Panc1 (cell line): ENCODE measurements around the gene CREB3L1. TPM values are rescaled to one million over a fixed set of nuclear protein-coding genes. Genes with fewer than 3 reads are reported as not detected.

ENCODE experiments used
- ATAC-seq: fragments of 200-7000 bp; cut with Tn5 transposase; 2 replicates; pipeline ENCODE4 v1.9.1; 2020; ENCODE audit warnings: mild to moderate bottlenecking, moderate library complexity
- BruUV-seq: library from RNA; stranded (reverse); fragments of 400-500 nt; replicated peaks from 2 replicates; lab custom pipeline; 2021; lab: Mats Ljungman, UMichigan
- CTCF ChIA-PET: fragments of 300-600 bp; sonication (Branson Sonifier 250); formaldehyde crosslinking; loops from one replicate; lab custom pipeline; 2022; ENCODE audit warnings: antibody characterized with exemption; lab: Charles Lee
- POLR2A ChIA-PET: fragments of 300-600 bp; sonication (Branson Sonifier 250); formaldehyde crosslinking; loops from one replicate; lab custom pipeline; 2022; ENCODE audit warnings: antibody characterized with exemption; lab: Charles Lee
- DNase-seq: peaks from one replicate; pipeline ENCODE4 v3.0.0-alpha.2; 2010; ENCODE audit warnings: low read depth, low spot score
- H3K27ac ChIP-seq: 2 replicates; pipeline ENCODE4 v1.5.1; 2011; ENCODE audit warnings: mild to moderate bottlenecking, low read length, inconsistent platforms
- H3K27me3 ChIP-seq: fragments of 200-500 bp; sonication (Bioruptor generic); 2 replicates; pipeline ENCODE4 v1.6.0; 2014; ENCODE audit warnings: low read length, inconsistent platforms; ENCODE audit not compliant: control insufficient read depth, insufficient read depth
- H3K36me3 ChIP-seq: fragments of 200-500 bp; sonication (Bioruptor generic); 2 replicates; pipeline ENCODE4 v1.5.1; 2014; ENCODE audit warnings: inconsistent platforms, mild to moderate bottlenecking, low read length, moderate library complexity; ENCODE audit not compliant: control insufficient read depth, insufficient read depth
- H3K4me1 ChIP-seq: 2 replicates; pipeline ENCODE4 v1.5.1; 2011; ENCODE audit warnings: inconsistent platforms, mild to moderate bottlenecking, low read length, moderate library complexity; ENCODE audit not compliant: control insufficient read depth, insufficient read depth
- H3K4me3 ChIP-seq, 2 experiments: 2 replicates each; pipeline ENCODE4 v1.5.1; 2011 to 2012; ENCODE audit warnings: low read depth in 2 of 2, low read length in 2 of 2, mild to moderate bottlenecking in 2 of 2, inconsistent platforms in 1 of 2, moderate library complexity in 1 of 2
- H3K9me3 ChIP-seq: fragments of 200-500 bp; sonication (Bioruptor generic); 2 replicates; pipeline ENCODE4 v1.5.1; 2014; ENCODE audit warnings: low read depth, mild to moderate bottlenecking, inconsistent platforms, low read length, moderate library complexity; ENCODE audit not compliant: control insufficient read depth, insufficient read depth
- POLR2AphosphoS5 ChIP-seq: IDR thresholded peaks from 2 replicates; pipeline ENCODE4 v1.6.1; 2012; ENCODE audit warnings: mild to moderate bottlenecking, low read depth, low read length, moderate library complexity
- REST ChIP-seq, 2 experiments: IDR thresholded peaks; 2 replicates each; pipeline ENCODE4 v1.6.1; 2011 to 2012; ENCODE audit warnings: low read depth in 2 of 2, control low read depth in 1 of 2, low read length in 1 of 2, mild to moderate bottlenecking in 1 of 2, moderate library complexity in 1 of 2; ENCODE audit not compliant: insufficient read depth in 1 of 2
- SIN3A ChIP-seq: IDR thresholded peaks from 2 replicates; pipeline ENCODE4 v1.6.1; 2012; ENCODE audit warnings: low read depth, mild to moderate bottlenecking, low read length, moderate library complexity, borderline replicate concordance; ENCODE audit not compliant: insufficient read depth
- TCF7L2 ChIP-seq: IDR thresholded peaks from 2 replicates; pipeline ENCODE4 v1.6.1; 2011; ENCODE audit warnings: mild to moderate bottlenecking, low read depth, low read length, inconsistent platforms
- in situ Hi-C: cut with HindIII; loops from 2 replicates; pipeline ENCODE4 v1.10.0; 2016; ENCODE audit warnings: low sequenced_read_pairs, low pct_unique_long_range_greater_than_20kb
- intact Hi-C: fragments of 100-400 bp; cut with micrococcal nuclease; formaldehyde crosslinking; loops from one replicate; pipeline ENCODE4 v1.10.0; 2022; ENCODE audit not compliant: unreplicated experiment
- total RNA-seq: library from RNA; stranded (reverse); gene quantifications from one replicate; pipeline ENCODE4 v1.2.1, GENCODE V29; 2021; ENCODE audit not compliant: unreplicated experiment
- TF ChIP-seq, protein P1 (sequence below): fragments of 450-650 bp; IDR thresholded peaks from 2 replicates; pipeline ENCODE4 v1.5.1; 2017; ENCODE audit warnings: mild to moderate bottlenecking

Gene CREB3L1
- total RNA-seq, 1 experiment from 2014 or later, result 35.6 TPM

DNA sequence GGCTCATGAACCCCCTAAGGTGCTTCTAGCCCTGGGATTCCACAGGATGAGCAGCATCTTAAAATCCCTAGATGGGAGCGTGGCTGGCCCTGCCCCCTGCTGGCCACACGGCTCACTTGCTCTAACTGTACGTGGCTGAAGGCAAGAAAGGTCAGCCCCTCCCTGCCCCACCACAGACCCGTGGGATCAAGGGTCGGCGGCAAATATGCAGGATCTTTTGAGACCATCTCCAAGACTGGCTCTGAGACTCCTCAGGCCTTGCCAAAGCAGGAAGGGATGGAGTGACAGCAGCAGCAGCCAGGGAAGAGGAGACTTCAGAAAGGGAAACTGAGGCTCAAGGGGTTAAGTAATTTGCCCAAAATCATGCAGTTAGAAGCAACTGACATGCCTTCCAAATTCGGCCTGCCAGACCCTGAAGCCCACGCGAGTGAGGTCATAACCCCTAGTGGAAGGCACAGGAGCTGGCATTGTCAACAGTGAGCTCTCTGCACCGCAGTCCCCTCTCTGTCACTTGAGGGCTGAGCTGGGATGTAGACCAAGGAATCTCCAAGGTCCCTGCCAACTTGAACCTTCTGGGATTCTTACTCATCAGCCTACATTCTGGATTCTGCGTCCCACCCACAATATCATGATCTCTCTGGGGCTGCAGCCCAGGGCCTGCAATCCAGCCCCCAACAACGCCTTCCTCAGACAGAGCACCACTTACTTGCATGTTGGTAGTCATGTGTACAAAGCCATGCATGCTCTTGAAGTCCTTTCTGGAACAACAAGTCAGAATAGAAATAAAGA, 31.4 kb downstream of the CREB3L1 start:
- ChIA-PET POLR2A (no interaction called here), CTCF (interaction anchor here (0.9 to 2.7 kb wide), 3 partner anchors 66 to 69 kb away, joined by 3 to 17 read pairs (median 4); no protein-coding TSS in a partner anchor)
- Histone ChIP-seq H3K4me3 (no peak overlapping the region), H3K4me1 (no peaks in the 10 kb centered on the region), H3K36me3 (no peaks in the 10 kb centered on the region), H3K27ac (no peak overlapping the region), H3K27me3 (no peaks in the 10 kb centered on the region), H3K9me3 (no peaks in the 10 kb centered on the region)
- no TSS peak for BruUV-seq
- in situ Hi-C loops (no loop called here), intact Hi-C loops (loop anchor here (2.0 kb wide), 1 partner anchor 70 kb away; no protein-coding TSS in a partner anchor)
- ATAC-seq, result peak; percentile 93
- DNase-seq, result peak; percentile 48
- no peak for TF ChIP-seq REST (IDR thresholded peaks at IDR 0.05; ENCODE audit: insufficient read depth in 1 of 2, low read depth in 2 of 2, low read length in 1 of 2)
- TF ChIP-seq, protein P1, sequence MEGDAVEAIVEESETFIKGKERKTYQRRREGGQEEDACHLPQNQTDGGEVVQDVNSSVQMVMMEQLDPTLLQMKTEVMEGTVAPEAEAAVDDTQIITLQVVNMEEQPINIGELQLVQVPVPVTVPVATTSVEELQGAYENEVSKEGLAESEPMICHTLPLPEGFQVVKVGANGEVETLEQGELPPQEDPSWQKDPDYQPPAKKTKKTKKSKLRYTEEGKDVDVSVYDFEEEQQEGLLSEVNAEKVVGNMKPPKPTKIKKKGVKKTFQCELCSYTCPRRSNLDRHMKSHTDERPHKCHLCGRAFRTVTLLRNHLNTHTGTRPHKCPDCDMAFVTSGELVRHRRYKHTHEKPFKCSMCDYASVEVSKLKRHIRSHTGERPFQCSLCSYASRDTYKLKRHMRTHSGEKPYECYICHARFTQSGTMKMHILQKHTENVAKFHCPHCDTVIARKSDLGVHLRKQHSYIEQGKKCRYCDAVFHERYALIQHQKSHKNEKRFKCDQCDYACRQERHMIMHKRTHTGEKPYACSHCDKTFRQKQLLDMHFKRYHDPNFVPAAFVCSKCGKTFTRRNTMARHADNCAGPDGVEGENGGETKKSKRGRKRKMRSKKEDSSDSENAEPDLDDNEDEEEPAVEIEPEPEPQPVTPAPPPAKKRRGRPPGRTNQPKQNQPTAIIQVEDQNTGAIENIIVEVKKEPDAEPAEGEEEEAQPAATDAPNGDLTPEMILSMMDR, result peak; percentile 96
- TF ChIP-seq SIN3A, result no peak
- no peak for TF ChIP-seq TCF7L2
- TF ChIP-seq POLR2AphosphoS5, result no peak

- H3K4me3 ChIP-seq, result no peak overlapping the region
- in situ Hi-C loops (no loop called here), intact Hi-C loops (loop anchor here (2.0 kb wide), 1 partner anchor 71 kb away; no protein-coding TSS in a partner anchor)
- DNase-seq (no peak), ATAC-seq (no peak)
- ChIA-PET POLR2A (no interaction called here), CTCF (interaction anchor here (0.5 to 2.7 kb wide), 6 partner anchors 11 to 380 kb away, joined by 3 to 17 read pairs (median 4); no protein-coding TSS in a partner anchor)
- no peaks in the 10 kb centered on the region for H3K27me3 ChIP-seq
- TF ChIP-seq REST (IDR thresholded peaks at IDR 0.05; ENCODE audit: insufficient read depth in 1 of 2, low read depth in 2 of 2, low read length in 1 of 2) (no peak), SIN3A (no peak), POLR2AphosphoS5 (no peak), TCF7L2 (no peak)
- TF ChIP-seq, protein P1, result no peak
- no TSS peak for BruUV-seq
- no peaks in the 10 kb centered on the region for H3K36me3 ChIP-seq
- H3K4me1 ChIP-seq, result no peaks in the 10 kb centered on the region
- H3K9me3 ChIP-seq, result no peaks in the 10 kb centered on the region
- H3K27ac ChIP-seq, result no peak overlapping the region
Observed at GRCh38 chr11:46309814-46310259, 32.4 kb downstream of the CREB3L1 start.
